GM12872 (cell line): ENCODE results near the gene OSBPL5.

Experiments used
- TF ChIP-seq, protein P1 (sequence below): IDR thresholded peaks from 3 replicates; pipeline ENCODE4 v1.5.1; 2011; ENCODE audit warnings: low read depth, mild to moderate bottlenecking, low read length, moderate library complexity; ENCODE audit not compliant: insufficient read depth

Gene OSBPL5

DNA sequence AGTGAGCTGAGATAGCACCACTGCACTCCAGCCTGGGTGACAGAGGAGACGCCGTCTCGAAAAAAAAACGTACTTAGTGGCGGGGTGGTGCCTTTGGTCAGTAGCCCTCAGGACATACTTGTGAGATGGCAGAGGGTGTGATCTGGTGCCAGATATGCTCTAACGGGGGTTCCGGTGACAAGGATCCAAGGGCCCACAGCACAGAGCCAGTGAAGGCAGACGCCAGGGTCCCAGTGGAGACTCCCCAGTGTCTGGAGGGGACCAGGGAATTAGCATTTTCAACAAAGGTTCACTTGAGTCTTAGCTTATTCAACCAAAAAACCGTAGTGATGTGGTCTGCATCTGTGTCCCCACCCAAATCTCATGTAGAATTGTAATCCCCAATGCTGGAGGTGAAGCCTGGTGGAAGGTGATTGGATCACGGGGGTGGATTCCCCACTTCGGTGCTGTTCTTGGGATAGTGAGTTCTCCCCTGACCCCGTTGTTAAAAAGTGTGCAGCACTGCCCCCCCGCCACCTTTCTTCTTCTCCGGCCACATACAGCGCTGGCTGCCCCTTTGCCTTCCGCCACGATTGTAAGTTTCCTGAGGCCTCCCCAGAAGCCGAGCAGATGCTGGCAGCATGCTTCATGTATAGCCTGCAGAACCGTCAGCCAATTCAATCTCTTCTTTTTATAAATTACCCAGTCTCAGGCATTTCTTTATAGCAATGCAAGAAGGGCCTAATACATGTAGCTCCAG is 26.6 kb upstream of the OSBPL5 start:
- TF ChIP-seq, protein P1, sequence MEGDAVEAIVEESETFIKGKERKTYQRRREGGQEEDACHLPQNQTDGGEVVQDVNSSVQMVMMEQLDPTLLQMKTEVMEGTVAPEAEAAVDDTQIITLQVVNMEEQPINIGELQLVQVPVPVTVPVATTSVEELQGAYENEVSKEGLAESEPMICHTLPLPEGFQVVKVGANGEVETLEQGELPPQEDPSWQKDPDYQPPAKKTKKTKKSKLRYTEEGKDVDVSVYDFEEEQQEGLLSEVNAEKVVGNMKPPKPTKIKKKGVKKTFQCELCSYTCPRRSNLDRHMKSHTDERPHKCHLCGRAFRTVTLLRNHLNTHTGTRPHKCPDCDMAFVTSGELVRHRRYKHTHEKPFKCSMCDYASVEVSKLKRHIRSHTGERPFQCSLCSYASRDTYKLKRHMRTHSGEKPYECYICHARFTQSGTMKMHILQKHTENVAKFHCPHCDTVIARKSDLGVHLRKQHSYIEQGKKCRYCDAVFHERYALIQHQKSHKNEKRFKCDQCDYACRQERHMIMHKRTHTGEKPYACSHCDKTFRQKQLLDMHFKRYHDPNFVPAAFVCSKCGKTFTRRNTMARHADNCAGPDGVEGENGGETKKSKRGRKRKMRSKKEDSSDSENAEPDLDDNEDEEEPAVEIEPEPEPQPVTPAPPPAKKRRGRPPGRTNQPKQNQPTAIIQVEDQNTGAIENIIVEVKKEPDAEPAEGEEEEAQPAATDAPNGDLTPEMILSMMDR, result no peak

DNA sequence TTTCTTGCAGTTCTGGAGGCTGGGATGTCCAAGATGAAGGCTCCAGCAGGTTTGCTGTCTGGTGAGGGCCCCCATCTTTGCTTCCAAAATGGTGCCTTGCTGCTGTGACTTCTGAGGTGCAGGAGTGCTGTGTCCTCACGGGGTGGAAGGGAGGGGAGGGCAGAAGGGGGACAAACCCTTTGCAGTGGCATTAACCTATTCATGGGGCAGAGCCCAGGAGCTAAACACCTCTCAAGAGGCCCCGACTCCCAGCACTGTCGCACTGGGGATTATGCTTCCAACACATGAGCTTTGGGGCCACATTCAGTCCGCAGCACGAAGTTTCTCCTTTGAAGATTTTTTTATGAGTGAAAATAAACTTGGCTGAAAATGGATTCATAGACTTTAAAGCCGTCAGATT is 25.5 kb upstream of the OSBPL5 start:
- TF ChIP-seq, protein P1, result no peak

DNA sequence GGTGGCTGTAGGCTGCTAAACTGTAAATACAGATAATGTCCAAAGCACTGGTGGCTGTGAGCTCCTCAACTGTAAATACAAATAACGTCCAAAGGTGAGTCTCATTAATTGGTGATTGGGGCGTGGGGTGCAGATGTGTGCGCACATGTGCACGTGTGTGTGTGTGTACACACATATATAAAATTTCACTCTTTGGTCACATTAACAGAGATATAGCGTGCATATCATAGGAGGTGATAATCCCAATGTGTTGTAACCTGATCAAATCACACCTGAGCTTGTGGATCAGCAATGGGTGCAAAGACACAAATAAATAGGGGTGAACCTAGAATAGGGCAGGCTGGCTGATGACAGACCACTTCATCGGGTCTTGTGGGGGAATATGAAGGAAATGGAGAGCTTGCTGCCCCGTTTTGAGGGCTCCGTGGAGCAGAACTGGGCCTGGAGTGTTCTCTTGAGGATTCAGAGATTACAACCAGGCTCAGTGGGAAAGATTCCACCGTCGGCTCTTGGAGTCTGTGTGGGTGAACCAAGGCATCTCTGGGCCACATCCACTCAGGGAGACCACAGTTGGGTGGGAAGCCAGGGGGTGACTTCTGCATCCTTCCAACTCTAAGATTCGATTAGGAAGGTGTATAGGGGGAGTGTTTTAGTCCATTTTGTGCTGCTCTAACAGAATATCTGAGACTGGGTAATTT is 24.9 kb upstream of the OSBPL5 start:
- TF ChIP-seq, protein P1, result no peak

DNA sequence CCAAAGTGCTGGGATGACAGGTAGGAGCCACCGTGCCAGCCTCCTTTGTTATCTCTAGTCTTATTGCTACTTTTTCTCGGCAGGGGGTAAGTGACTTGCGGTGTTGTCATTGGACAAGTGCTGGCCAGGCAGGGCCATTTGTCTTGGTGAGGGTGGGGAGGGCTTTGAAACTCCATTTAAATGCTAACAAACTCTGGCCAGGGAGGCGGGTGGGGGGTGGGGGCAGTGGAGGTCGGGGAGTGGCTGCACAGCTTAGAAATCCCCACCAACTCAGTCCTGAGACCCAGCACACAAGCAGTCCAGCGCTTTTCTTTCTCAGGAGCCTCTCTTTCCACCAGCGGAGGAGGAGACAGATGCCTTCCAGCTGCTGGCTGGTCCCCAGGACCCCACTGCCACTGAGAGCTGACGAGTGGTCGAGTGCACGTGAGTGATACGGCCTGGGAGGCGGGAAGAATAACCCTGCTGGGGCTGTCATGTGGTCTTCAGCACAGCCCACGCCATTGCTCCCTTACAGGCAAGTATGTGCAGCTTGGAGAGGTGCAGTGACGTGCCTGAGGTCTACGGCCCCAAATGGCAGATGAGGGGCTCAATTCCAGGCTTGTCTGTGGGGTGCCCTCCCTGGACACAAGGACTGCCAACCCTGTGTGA is 24.2 kb upstream of the OSBPL5 start:
- TF ChIP-seq, protein P1, result no peak

- TF ChIP-seq, protein P1, result no peak
These were observed 23.5 kb upstream of the OSBPL5 start for GRCh38 chr11:3188496-3189195.

GRCh38 chr11:3186166-3186953 is 21.2 kb upstream of the OSBPL5 start:
- TF ChIP-seq, protein P1, result no peak
